BJ (cell line): ENCODE measurements around the gene SLC12A7. TPM values are rescaled to one million over a fixed set of nuclear protein-coding genes. Genes with fewer than 3 reads are reported as not detected.
"Not testable (repeated sequence)": the region's sequence is repeated elsewhere in the genome, so short reads cannot be mapped to it uniquely, and the experiment has no call there.

Source experiments
- CTCF ChIA-PET: fragments of 350-600 bp; formaldehyde crosslinking; extraction: SDS; loops from one replicate; lab custom pipeline; 2021; ENCODE audit warnings: antibody characterized with exemption, inconsistent platforms; lab: Yijun Ruan, JAX
- POLR2A ChIA-PET: fragments of 300-600 bp; sonication (Branson Sonifier 250); formaldehyde crosslinking; extraction: SDS; loops from one replicate; lab custom pipeline; 2021; ENCODE audit warnings: antibody characterized with exemption; lab: Charles Lee
- DNase-seq: peaks from one replicate; pipeline ENCODE4 v3.0.0-alpha.2; 2011; ENCODE audit warnings: low read depth
- H3K27me3 ChIP-seq: 2 replicates; pipeline ENCODE4 v1.6.0; 2011; ENCODE audit warnings: low read length; ENCODE audit not compliant: control insufficient read depth, insufficient read depth
- H3K36me3 ChIP-seq: 2 replicates; pipeline ENCODE4 v1.5.1; 2011; ENCODE audit warnings: low read length; ENCODE audit not compliant: control insufficient read depth, insufficient read depth
- H3K4me3 ChIP-seq: 2 replicates; pipeline ENCODE4 v1.5.1; 2011; ENCODE audit warnings: low read depth, mild to moderate bottlenecking, control low read depth, low read length
- CTCF ChIP-seq: IDR thresholded peaks from 2 replicates; pipeline ENCODE4 v1.5.1; 2011; ENCODE audit warnings: low read depth, mild to moderate bottlenecking, control low read depth, inconsistent platforms, low read length, moderate library complexity; ENCODE audit not compliant: insufficient read depth
- polyA minus RNA-seq: library from RNA; depleted of rRNA, polyadenylated mRNA; stranded (reverse); fragments of >200 nt; gene quantifications from 2 replicates; pipeline ENCODE4 v1.2.3, GENCODE V29; 2011; rRNA and poly(A)+ RNA removed
- polyA plus RNA-seq: library from polyadenylated mRNA; depleted of rRNA; stranded (reverse); fragments of >200 nt; gene quantifications from 2 replicates; pipeline ENCODE4 v1.2.3, GENCODE V29; 2011; rRNA removed

Gene SLC12A7
- polyA plus RNA-seq (1.6 and 4.6 TPM in 2 replicates), polyA minus RNA-seq (2.5 and 3.1 TPM in 2 replicates)

GRCh38 chr5:1111727-1112289 lies at the start of gene SLC12A7:
SLC12A7 (minus strand) TSS chr5:1112063; CDS start chr5:1111991, 72 bp downstream.
- Histone ChIP-seq H3K4me3 (peak within 1 kb of the TSS; percentile 83), H3K36me3 (no peaks in the 10 kb centered on the region), H3K27me3 (peaks cover 4% of the 10 kb centered on the region)
- DNase-seq, result no peak
- POLR2A ChIA-PET, result no interaction called here
- CTCF ChIA-PET, result no interaction called here
- TF ChIP-seq CTCF, result no peak

GRCh38 chr5:1161108-1161832 lies 49.4 kb upstream of the SLC12A7 start:
- no peak for DNase-seq
- POLR2A ChIA-PET, result no interaction called here
- TF ChIP-seq CTCF, result no peak
- H3K27me3 ChIP-seq, result peaks cover 7% of the 10 kb centered on the region
- CTCF ChIA-PET, result interaction anchor here (1.2 to 1.8 kb wide), 2 partner anchors 13 to 484 kb away, joined by 8 read pairs; no protein-coding TSS in a partner anchor
- H3K4me3 ChIP-seq, result no peak overlapping the region
- H3K36me3 ChIP-seq, result no peaks in the 10 kb centered on the region

- DNase-seq, result no peak
- Histone ChIP-seq H3K36me3 (no peaks in the 10 kb centered on the region), H3K27me3 (peaks cover 9% of the 10 kb centered on the region), H3K4me3 (no peak overlapping the region)
- ChIA-PET CTCF (interaction anchor here (0.6 kb wide), 1 partner anchor 236 kb away, joined by 3 read pairs; no protein-coding TSS in a partner anchor), POLR2A (no interaction called here)
- no peak for TF ChIP-seq CTCF
Measured at GRCh38 chr5:1159774-1160406, 48.0 kb upstream of the SLC12A7 start.

- ChIA-PET CTCF (no interaction called here), POLR2A (no interaction called here)
- no peak for DNase-seq
- H3K36me3 ChIP-seq, result no peaks in the 10 kb centered on the region
- TF ChIP-seq CTCF, result no peak
- no peak overlapping the region for H3K4me3 ChIP-seq
- peaks cover 12% of the 10 kb centered on the region for H3K27me3 ChIP-seq
Measured at GRCh38 chr5:1159341-1159675, 47.4 kb upstream of the SLC12A7 start.

GRCh38 chr5:1158647-1159340 lies 46.9 kb upstream of the SLC12A7 start:
- DNase-seq, result no peak
- ChIA-PET POLR2A (no interaction called here), CTCF (no interaction called here)
- Histone ChIP-seq H3K4me3 (no peak overlapping the region), H3K36me3 (no peaks in the 10 kb centered on the region), H3K27me3 (peaks cover 13% of the 10 kb centered on the region)
- no peak for TF ChIP-seq CTCF

GRCh38 chr5:1157461-1157986 lies 45.7 kb upstream of the SLC12A7 start:
- H3K4me3 ChIP-seq, POLR2A ChIA-PET, H3K36me3 ChIP-seq, DNase-seq: not testable (repeated sequence)
- CTCF ChIA-PET, result interaction anchor here (1.3 kb wide), 1 partner anchor 10 kb away, joined by 5 read pairs; no protein-coding TSS in a partner anchor
- H3K27me3 ChIP-seq, result peaks cover 20% of the 10 kb centered on the region
